ENCODE results near the gene TTLL10. TPM values are rescaled to one million over a fixed set of nuclear protein-coding genes. Genes with fewer than 3 reads are reported as not detected.

The TTLL10 gene
- polyA plus RNA-seq, 1 of the 3 experiments (the other 2 are of a cell fraction), result not detected

- TF ChIP-seq USF2 (IDR thresholded peaks at IDR 0.05; ENCODE audit: borderline replicate concordance, low read depth, low read length), result peak; percentile 90
- TF ChIP-seq GATA2 (CRISPR knock-in tag; IDR thresholded peaks at IDR 0.05), result no peak
- peak; percentile 96 for TF ChIP-seq NRF1 (IDR thresholded peaks at IDR 0.05; ENCODE audit: low read depth, low read length)
- TF ChIP-seq MAX (IDR thresholded peaks at IDR 0.05; ENCODE audit: low read depth), result 0 out of 2 replicates have a peak, but pooled peaks have one; percentile 11
- TF ChIP-seq TEAD4 (IDR thresholded peaks at IDR 0.05; ENCODE audit: borderline replicate concordance, insufficient read depth), result no peak
- TF ChIP-seq RFX5 (IDR thresholded peaks at IDR 0.05; ENCODE audit: low read length), result peak; percentile 25; the same call in 1 of the 2 replicates
- no peak for TF ChIP-seq REST (IDR thresholded peaks at IDR 0.05; ENCODE audit: low read depth, low read length)
- TF ChIP-seq POLR2AphosphoS5 (IDR thresholded peaks at IDR 0.05; ENCODE audit: low read depth, low read length), result peak; percentile 58
Measured at GRCh38 chr1:1231400-1232207, 57.9 kb downstream of the TTLL10 start, which contains the start of gene SDF4 (continued).

GRCh38 chr1:1232208-1232795, 58.6 kb downstream of the TTLL10 start, which contains the start of gene B3GALT6:
Gene B3GALT6 (plus strand): TSS chr1:1232237. CDS start chr1:1232279, 42 bp downstream.
- 74% methylated on average over 17 of the region's 100 CpGs for WGBS (ENCODE audit: low lambda C conversion rate)
- H3K4me1 ChIP-seq (ENCODE audit: control insufficient read depth in 1 of 2, insufficient read depth in 2 of 2, low read depth in 1 of 2, low read length in 1 of 2), result peaks cover 0 to 16% of the 10 kb centered on the region in 2 experiments; a peak in 1 of 4 replicates
- H3K27me3 ChIP-seq (ENCODE audit: insufficient read depth), result no peaks in the 10 kb centered on the region
- H3K9me2 ChIP-seq, result no peaks in the 10 kb centered on the region
- CTCF ChIA-PET, result interaction anchor here (2.5 kb wide), 1 partner anchor 111 kb away, joined by 27 read pairs; no protein-coding TSS in a partner anchor
- H3F3A ChIP-seq (replicated peaks; ENCODE audit: insufficient read depth), result peaks cover 7% of the 10 kb centered on the region
- H3K4me2 ChIP-seq, result peak within 1 kb of the TSS; percentile 95
- H3K9me3 ChIP-seq, result no peaks in the 10 kb centered on the region
- peaks cover 13% of the 10 kb centered on the region; the same call in 1 of the 2 replicates for H4K20me1 ChIP-seq (ENCODE audit: insufficient read depth)
- peak within 1 kb of the TSS; percentile 42; the same call in 1 of the 2 replicates for H2AFZ ChIP-seq (ENCODE audit: low read depth)
- TF ChIP-seq MAX (IDR thresholded peaks at IDR 0.05; ENCODE audit: low read depth) (0 out of 2 replicates have a peak, but pooled peaks have one; percentile 45), MEF2A (IDR thresholded peaks at IDR 0.05; ENCODE audit: borderline replicate concordance, low read depth) (no peak), USF1 (IDR thresholded peaks at IDR 0.05; ENCODE audit: borderline replicate concordance, low read depth) (no peak), REST (IDR thresholded peaks at IDR 0.05; ENCODE audit: low read depth, low read length) (no peak)
- H3K4me3 ChIP-seq (ENCODE audit: low read depth in 2 of 2, low read length in 1 of 2), result peak within 1 kb of the TSS; percentile 77 to 96
- peaks cover 60% of the 10 kb centered on the region for H3K79me2 ChIP-seq (ENCODE audit: insufficient read depth)
- POLR2A ChIA-PET, result no interaction called here
- DNase-seq, result no peak
- H3K9ac ChIP-seq, result peak within 1 kb of the TSS; percentile 87
- H3K36me3 ChIP-seq (replicated peaks in 1 of 2; ENCODE audit: control insufficient read depth in 1 of 2, insufficient read depth in 2 of 2, low read length in 1 of 2), result peaks cover 0 to 26% of the 10 kb centered on the region in 2 experiments
- peak within 1 kb of the TSS; percentile 68 to 83; a peak in 3 of 4 replicates for H3K27ac ChIP-seq (ENCODE audit: low read depth in 2 of 2, low read length in 1 of 2)

Data from SK-N-SH (cell line).